Small intestine (tissue), 7 donors: Measurements from ENCODE around the gene NAALADL2. TPM values are rescaled to one million over a fixed set of nuclear protein-coding genes. Genes with fewer than 3 reads are reported as not detected.

ENCODE experiments used
- DNase-seq, 2 donors: peaks; one replicate each; pipeline versions ENCODE4 v3.0.0 to v3.0.0-alpha.2; 2013
- FAIRE-seq: peaks from 2 replicates; lab custom pipeline; 2012; peaks lifted over from hg19 to GRCh38; lab: Jason Lieb, UNC
- H3K27ac ChIP-seq, 3 donors: one replicate each; pipeline ENCODE4 v1.5.1; 2013; ENCODE audit warnings: low read length in 2 of 3, mild to moderate bottlenecking in 2 of 3, control low read depth in 1 of 3, inconsistent platforms in 1 of 3, low read depth in 1 of 3, moderate library complexity in 1 of 3
- H3K27me3 ChIP-seq, 3 donors: one replicate each; pipeline ENCODE4 v1.6.1; 2013; ENCODE audit warnings: low read length in 3 of 3, inconsistent platforms in 1 of 3; ENCODE audit not compliant: control insufficient read depth in 3 of 3, insufficient read depth in 3 of 3
- H3K36me3 ChIP-seq, 3 donors: one replicate each; pipeline ENCODE4 v1.6.1; 2013; ENCODE audit warnings: low read length in 3 of 3, inconsistent platforms in 1 of 3, low read depth in 1 of 3, mild to moderate bottlenecking in 1 of 3, moderate library complexity in 1 of 3; ENCODE audit not compliant: control insufficient read depth in 3 of 3, insufficient read depth in 2 of 3
- H3K4me1 ChIP-seq, 3 donors: one replicate each; pipeline ENCODE4 v1.6.1; 2013; ENCODE audit warnings: low read length in 2 of 3, inconsistent platforms in 1 of 3, low read depth in 1 of 3, mild to moderate bottlenecking in 1 of 3, moderate library complexity in 1 of 3; ENCODE audit not compliant: control insufficient read depth in 3 of 3, insufficient read depth in 2 of 3
- H3K4me3 ChIP-seq, 3 donors: one replicate each; pipeline ENCODE4 v1.5.1; 2013; ENCODE audit warnings: low read length in 3 of 3, control low read depth in 1 of 3, inconsistent platforms in 1 of 3, low read depth in 1 of 3, mild to moderate bottlenecking in 1 of 3, moderate library complexity in 1 of 3
- H3K9me3 ChIP-seq, 2 donors: one replicate each; pipeline ENCODE4 v1.6.1; 2013; ENCODE audit warnings: low read depth in 1 of 2, low read length in 1 of 2; ENCODE audit not compliant: control insufficient read depth in 2 of 2, insufficient read depth in 1 of 2
- WGBS, 3 donors: extraction: QIAGEN DNeasy Blood & Tissue Kit; methylation state at CpG; one replicate each; pipeline ENCODE4 v1.1.7; 2013; 5-methylcytosine and 5-hydroxymethylcytosine counted together
- polyA plus RNA-seq, 4 donors: library from polyadenylated mRNA; stranded (reverse) in 3 of 4; unstranded in 1 of 4; fragments of 200-250 nt in 3 of 4; fragments of 120-200 nt in 1 of 4; gene quantifications; one replicate each; pipeline versions ENCODE4 v1.2.1 to v1.2.3, GENCODE V29; 2013
- donor health status: healthy with polysubstance abuse.
- donor health status: control.
- donor health status: control.
- donor health status: Bipolar disorder and iron deficiency.
- donor health status: healthy.

NAALADL2 gene
- polyA plus RNA-seq, 4 donors: 0.22 to 7.8 (median 0.70) TPM

- FAIRE-seq (no peak), DNase-seq (no peak)
- WGBS, 3 donors: 67 to 84% (median 82%) methylated on average over 1 of the region's 1 CpG
- Histone ChIP-seq H3K27ac (no peak overlapping the region), H3K36me3 (no peaks in the 10 kb centered on the region), H3K4me1 (no peaks in the 10 kb centered on the region), H3K4me3 (no peak overlapping the region), H3K9me3 (no peaks in the 10 kb centered on the region), H3K27me3 (no peaks in the 10 kb centered on the region)
Observed at GRCh38 chr3:175274474-175275218, 415.5 kb downstream of the NAALADL2 start.

- DNase-seq: no peak
- FAIRE-seq: no peak
- no peak overlapping the region for H3K4me3 ChIP-seq
- no peaks in the 10 kb centered on the region for H3K4me1 ChIP-seq
- H3K27ac ChIP-seq: no peak overlapping the region
- no peaks in the 10 kb centered on the region for H3K9me3 ChIP-seq
- H3K27me3 ChIP-seq: no peaks in the 10 kb centered on the region
- whole genome bisulfite sequencing, 3 donors: 60 to 84% (median 77%) methylated on average over 3 of the region's 3 CpGs
- H3K36me3 ChIP-seq: no peaks in the 10 kb centered on the region
Observed at GRCh38 chr3:175278680-175279079, 419.5 kb downstream of the NAALADL2 start.

GRCh38 chr3:175279457-175279856 lies 420.3 kb downstream of the NAALADL2 start:
- whole genome bisulfite sequencing, 3 donors: 66 to 92% (median 67%) methylated on average over 1 of the region's 1 CpG
- no peaks in the 10 kb centered on the region for H3K4me1 ChIP-seq
- DNase-seq (no peak), FAIRE-seq (no peak)
- H3K9me3 ChIP-seq: no peaks in the 10 kb centered on the region
- H3K4me3 ChIP-seq: no peak overlapping the region
- H3K36me3 ChIP-seq: no peaks in the 10 kb centered on the region
- no peak overlapping the region for H3K27ac ChIP-seq
- H3K27me3 ChIP-seq: no peaks in the 10 kb centered on the region

GRCh38 chr3:175279911-175280310 lies 420.8 kb downstream of the NAALADL2 start:
- Histone ChIP-seq H3K4me3 (no peak overlapping the region), H3K27ac (no peak overlapping the region), H3K4me1 (no peaks in the 10 kb centered on the region), H3K36me3 (no peaks in the 10 kb centered on the region), H3K27me3 (no peaks in the 10 kb centered on the region), H3K9me3 (no peaks in the 10 kb centered on the region)
- DNase-seq (no peak), FAIRE-seq (no peak)
- 71 to 89% (median 74%) methylated on average over 1 of the region's 1 CpG for WGBS, 3 donors

- FAIRE-seq (no peak), DNase-seq (no peak)
- Histone ChIP-seq H3K4me1 (no peaks in the 10 kb centered on the region), H3K4me3 (no peak overlapping the region), H3K36me3 (no peaks in the 10 kb centered on the region), H3K27ac (no peak overlapping the region), H3K27me3 (no peaks in the 10 kb centered on the region), H3K9me3 (no peaks in the 10 kb centered on the region)
- WGBS, 3 donors: 82 to 92% (median 86%) methylated on average over 3 of the region's 3 CpGs
Observed at GRCh38 chr3:175287361-175287963, 428.3 kb downstream of the NAALADL2 start.

- Histone ChIP-seq H3K36me3 (no peaks in the 10 kb centered on the region), H3K27ac (no peak overlapping the region), H3K4me3 (no peak overlapping the region), H3K9me3 (no peaks in the 10 kb centered on the region), H3K4me1 (no peaks in the 10 kb centered on the region), H3K27me3 (no peaks in the 10 kb centered on the region)
- WGBS, 3 donors: 83 to 93% (median 92%) methylated on average over 4 of the region's 4 CpGs
- DNase-seq (no peak), FAIRE-seq (no peak)
Observed at GRCh38 chr3:175288621-175289020, 429.5 kb downstream of the NAALADL2 start.

GRCh38 chr3:175294793-175295192 lies 435.7 kb downstream of the NAALADL2 start:
- Histone ChIP-seq H3K9me3 (no peaks in the 10 kb centered on the region), H3K27me3 (no peaks in the 10 kb centered on the region), H3K4me1 (no peaks in the 10 kb centered on the region), H3K27ac (no peak overlapping the region), H3K4me3 (no peak overlapping the region), H3K36me3 (no peaks in the 10 kb centered on the region)
- no peak for FAIRE-seq
- no peak for DNase-seq
- WGBS, 3 donors: 45 to 94% (median 53%) methylated on average over 2 of the region's 2 CpGs

GRCh38 chr3:175295248-175296130 lies 436.4 kb downstream of the NAALADL2 start:
- no peaks in the 10 kb centered on the region for H3K36me3 ChIP-seq
- H3K9me3 ChIP-seq: no peaks in the 10 kb centered on the region
- 37 to 56% (median 38%) methylated on average over 4 of the region's 4 CpGs for WGBS, 3 donors
- H3K27ac ChIP-seq: no peak overlapping the region
- H3K27me3 ChIP-seq: no peaks in the 10 kb centered on the region
- no peak overlapping the region for H3K4me3 ChIP-seq
- DNase-seq: no peak
- FAIRE-seq: no peak
- no peaks in the 10 kb centered on the region for H3K4me1 ChIP-seq
